NCI-H2171 (cell line): Measurements from ENCODE around the gene ERBB4.

Experiments
- DNase-seq: peaks from one replicate; lab custom pipeline; 2025; lab: John Stamatoyannopoulos, UW

ERBB4 gene

DNA sequence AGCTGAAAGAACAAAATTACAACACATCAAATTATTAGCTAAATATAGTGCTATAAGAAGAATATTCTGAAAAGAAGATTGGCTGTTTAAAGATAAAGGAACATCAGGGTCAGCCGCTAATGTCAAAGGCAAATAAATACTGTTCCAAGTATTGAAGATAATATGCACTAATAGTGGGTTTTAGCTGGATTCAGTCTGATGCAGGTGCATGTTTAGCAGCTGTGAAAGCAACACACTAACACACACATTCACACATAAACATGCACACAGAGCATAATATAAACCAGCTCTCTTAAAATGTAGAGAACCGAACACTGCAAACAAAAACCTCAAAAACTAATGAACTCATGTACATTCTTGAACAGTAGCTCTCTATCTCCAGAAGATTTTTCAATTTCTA lies 634.6 kb downstream of the ERBB4 start:
- DNase-seq, result no peak

DNA sequence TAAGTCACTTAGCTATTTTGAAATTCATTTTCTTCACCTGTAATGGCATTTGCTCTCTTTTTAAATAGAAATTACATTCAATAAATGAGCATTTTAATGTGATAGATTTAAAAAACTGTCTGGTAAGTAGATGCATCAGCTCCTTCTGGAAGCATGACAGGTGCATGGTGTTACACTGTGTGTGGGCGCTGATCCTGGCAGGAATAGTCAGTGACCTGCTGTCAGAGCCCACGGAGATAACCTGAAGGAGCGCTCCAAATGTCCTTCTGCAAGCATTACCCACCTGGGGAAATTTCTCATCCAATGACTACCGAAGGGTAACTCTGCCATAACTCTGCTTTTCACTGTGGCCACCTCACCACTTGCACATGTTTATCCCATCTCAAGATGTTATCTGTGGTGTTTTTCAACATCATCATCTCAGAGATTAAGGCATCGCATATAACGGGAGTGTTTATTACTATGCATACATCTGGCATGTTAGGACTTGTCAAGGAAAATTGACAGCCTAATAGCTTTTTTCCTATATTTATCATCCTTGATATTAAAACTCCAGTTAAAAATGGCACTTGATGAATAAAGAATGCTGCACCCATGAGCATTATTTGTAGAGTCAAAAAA lies 637.3 kb downstream of the ERBB4 start:
- DNase-seq, result no peak

DNA sequence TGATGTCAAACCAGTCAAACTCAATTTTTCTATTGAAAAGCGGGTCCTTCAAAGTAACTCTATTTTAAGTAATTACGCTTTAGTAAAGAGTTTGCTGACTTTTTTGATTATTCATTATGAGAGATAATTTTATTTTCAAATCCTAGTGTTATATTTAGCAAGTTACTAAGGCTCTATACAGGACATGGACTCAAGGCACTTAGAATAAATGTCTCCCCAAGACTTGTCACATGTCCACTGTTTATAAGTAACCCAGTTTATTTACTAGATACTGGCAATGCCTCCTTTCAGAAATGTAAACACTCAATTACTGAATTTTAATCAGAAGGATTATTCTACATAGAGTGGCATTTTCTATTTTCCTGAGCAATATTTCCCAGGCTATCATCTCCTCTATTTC lies 638.1 kb downstream of the ERBB4 start:
- DNase-seq, result no peak

DNA sequence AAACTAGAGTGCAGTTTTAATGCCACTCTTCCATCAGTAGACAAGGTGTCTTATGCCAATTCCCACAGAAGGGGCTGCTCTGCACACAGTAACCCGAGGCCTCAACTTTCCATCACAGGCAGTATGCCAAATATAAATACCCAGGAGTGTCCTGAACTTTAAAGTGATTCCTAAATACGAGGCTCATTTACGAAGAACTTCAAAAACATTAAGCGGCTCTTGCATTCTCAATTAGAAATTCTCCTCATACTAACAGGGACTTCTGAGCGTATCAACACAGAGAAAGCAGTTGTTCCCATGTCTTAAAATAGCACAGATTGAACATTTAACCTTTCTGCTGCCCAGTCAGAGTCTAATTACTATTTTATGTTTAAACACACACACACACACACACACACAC lies 638.6 kb downstream of the ERBB4 start:
- no peak for DNase-seq

DNA sequence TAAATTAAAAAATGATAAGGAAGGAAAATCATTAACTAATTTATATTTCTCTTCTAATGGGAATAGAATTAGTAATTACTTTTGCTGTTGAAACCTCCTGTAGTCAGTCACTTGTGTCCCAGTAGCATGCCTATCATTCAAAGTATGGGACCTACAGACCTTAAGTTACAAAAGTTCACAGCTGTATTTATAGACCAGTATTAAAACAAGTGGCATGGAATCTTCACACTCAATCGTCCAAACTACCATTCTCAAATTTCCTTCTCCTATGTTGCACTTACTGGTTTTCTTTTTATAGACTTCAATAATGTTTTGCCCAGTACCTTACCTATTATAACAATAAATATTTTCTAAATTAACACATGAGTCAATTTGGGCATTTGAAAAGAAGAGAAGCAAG lies 639.9 kb downstream of the ERBB4 start:
- no peak for DNase-seq

DNA sequence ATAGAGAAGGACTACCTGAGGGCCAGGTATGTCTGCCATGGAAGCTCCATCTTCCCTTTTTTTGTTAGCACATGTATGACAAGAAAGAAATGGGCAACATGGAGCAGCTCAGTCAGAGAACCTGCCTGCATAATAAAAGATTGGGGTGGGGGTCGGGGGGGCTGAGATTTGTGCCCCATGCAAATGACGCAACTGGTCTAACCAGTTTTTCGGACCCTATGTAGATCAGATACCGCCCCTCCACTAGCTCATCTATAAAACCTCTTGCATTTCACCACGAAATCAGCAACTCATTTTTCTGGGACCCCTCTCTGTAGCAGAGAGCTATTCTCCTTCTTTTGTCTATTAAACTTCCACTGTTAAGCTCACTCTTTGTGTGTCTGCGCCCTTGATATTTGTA lies 657.2 kb downstream of the ERBB4 start:
- no peak for DNase-seq

DNA sequence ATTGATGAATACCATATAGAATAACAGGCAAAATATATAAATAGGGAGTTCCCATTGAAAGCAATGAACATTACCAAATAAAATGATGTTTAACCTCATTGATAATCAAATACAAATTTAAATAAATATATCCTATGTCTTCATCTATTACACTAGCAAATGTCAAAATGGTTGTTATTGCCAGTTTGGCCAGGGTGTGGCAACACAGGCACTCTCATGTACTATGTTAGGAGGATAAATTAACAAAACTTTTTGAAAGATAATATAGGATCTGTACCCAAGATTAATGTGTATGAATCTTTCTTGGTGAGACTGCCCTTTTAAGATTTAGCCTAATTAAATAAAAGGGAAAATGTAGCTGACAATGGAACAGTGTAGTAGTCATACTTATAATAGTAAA lies 659.3 kb downstream of the ERBB4 start:
- DNase-seq, result no peak

DNA sequence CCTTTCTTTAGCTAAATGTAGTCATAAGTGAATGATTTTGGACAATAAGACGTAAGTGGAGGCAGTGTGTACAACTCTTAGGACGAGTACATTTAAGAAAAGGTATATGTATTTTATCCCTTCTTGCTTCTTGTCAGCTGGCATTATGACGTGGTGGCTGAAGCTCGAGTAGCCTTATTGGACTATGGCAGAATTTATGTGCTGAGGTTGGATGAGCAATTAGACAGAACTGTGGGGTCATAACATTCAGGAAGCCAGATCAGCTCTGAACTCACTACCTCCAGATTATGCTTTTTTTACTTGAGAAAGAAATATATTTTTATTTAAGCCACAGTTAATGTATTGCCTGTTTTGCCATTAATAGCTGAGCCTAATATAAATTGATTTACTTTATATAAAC lies 661.5 kb downstream of the ERBB4 start:
- no peak for DNase-seq

DNA sequence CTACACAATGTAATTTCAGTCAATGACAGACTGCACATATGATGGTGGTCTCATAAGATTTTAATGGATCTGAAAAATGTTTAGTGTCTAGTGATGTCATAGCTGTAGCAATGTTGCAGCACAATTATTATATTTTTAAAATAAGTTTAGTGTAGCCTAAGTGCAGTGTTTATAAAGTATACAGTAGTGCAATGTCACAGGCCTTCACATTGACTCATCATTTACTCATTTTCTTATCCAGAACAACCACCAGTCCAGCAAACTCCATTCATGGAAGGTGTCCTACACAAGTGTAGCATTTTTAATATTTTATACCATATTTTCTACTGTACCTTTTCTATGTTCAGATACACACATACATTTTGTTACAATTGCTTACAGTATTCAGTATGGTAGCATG lies 663.1 kb downstream of the ERBB4 start:
- no peak for DNase-seq

DNA sequence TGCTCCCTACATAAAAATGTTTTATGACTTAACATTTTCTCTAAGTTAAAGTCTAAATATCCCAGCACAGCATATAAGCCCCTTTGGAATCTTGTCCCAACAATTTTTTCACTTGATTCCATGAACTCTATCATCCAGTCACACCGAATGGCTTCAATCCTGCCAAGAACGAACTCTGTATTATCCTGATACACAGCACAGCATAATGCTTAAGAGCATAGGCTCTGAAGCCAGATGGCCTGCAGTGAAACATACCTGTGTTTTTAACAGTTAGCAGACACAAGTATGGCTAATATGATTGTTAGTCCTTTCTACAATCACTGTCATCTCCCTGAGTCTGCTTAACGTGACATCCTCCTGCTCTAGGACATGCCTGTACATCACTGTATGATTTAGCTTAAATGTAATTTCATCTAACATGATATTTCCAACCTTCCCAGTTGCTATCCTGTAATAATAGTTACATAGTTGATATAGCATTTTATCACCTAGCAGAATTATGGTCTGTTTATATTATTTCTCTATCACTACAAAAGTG lies 669.5 kb downstream of the ERBB4 start:
- no peak for DNase-seq

DNA sequence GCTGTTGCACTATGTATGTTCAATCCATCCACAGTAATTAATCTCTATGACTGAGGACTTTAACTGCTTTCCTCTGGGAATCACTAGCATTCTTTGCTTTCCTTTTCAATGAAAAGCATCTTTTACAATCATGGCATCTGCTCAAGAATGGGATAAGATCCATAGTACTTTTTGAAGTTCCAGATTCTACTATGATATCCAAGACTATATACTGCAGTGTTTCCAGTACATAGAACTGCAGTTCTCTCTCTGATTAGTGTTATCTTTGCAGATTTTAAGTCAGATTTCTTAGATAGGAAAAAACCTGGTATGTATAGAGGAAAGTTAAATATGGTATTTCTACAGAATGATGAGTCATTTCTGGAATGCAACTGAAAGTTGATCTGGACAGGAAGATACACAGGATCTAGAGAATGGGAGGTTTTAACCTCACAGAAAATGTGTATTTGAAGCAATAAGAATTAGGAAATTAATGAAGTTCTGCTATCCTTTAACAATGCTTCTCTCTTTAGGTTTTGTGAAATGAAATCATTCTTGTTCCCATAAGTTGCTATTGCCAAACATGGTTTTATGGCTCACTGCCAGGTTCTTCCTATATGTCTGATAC lies 670.7 kb downstream of the ERBB4 start:
- no peak for DNase-seq

DNA sequence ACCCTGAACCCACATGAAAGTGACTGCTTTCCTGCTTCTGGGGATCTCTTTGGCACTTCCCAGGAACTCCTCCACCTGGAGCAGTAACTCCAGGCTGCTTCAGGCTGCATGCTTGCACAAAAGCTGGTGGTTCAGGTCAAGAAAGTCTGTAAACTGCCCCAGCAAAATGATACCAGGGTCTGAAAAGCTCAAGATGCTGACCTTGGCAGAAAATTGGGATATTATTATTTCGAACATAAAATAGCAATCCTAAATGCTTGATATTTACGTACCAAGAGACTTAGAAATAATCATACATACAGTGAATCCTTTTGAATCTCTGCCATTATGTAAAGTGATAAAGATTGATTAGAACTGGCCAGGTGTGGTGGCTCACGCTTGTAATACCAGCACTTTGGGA lies 674.3 kb downstream of the ERBB4 start:
- no peak for DNase-seq

DNA sequence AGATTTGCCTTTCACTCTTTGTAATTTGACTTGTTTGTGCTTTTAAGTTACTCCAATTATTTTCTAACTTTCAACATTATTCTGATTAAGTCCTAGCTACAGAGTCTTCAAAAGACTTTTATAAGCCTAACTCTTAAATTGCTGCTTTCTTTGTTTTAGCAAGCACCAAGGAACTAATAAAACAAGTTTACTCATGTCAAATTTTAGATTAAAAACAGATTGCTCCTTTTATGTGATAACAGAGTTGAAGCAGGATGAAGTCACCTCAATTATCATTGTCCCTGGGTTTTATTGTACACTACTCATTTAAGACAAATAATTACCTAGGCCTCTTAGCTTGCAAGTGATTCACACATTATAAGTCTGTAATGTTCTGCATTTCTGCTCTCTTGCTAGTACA lies 678.4 kb downstream of the ERBB4 start:
- no peak for DNase-seq

DNA sequence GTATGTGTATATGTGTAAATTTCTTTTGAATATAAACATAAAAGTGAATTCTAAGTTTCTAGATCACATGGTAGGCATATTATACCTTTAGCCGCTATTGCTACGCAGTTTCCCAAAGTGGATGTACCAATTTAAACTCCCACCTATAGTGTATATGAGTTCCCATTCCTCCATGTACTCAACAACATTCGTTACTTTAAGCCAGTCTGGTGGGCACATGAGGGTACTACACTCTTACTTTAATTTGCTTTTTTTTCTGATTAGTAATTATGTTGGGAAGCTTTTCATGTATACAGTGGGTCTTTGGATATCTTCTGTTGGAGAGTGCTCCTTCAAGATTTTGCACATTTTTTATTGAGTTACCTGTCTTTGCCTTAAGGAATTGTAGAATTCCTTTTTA lies 683.8 kb downstream of the ERBB4 start:
- no peak for DNase-seq

DNA sequence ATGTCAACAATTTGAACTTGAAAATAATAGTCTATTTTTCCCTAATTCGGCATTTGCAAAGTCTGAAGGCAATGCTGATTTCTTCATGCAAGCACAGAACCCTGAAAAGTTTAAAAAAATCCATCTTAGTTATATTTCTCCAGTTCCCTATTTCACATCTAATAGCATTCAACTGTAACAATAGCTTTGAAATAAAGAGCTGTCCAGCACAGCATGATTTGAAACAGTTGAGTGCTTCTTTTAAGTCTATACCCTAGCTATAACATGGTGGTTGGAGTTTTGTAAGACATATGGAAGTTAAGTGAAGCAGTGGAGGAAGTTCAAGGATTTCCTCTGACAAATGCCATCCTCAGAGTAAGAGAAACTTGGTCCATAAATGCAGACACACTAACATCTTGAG lies 691.9 kb downstream of the ERBB4 start:
- no peak for DNase-seq

DNA sequence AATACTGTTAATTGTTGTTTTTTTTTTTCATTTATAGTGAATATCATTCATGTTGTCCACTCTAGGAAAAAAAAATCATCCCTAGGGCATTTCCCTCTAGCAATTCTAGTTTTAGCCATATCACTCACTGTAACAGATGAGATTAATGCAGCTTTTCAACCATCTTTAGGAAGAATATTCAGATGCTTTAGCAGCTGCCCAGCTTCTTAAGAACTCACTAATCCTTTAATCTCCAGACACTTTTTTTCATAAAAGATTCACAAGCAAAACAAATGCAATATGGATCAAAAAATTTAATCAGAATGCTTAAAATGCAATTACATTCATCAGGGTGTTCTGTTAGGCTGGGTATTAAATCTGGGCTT lies 692.6 kb downstream of the ERBB4 start:
- no peak for DNase-seq

DNA sequence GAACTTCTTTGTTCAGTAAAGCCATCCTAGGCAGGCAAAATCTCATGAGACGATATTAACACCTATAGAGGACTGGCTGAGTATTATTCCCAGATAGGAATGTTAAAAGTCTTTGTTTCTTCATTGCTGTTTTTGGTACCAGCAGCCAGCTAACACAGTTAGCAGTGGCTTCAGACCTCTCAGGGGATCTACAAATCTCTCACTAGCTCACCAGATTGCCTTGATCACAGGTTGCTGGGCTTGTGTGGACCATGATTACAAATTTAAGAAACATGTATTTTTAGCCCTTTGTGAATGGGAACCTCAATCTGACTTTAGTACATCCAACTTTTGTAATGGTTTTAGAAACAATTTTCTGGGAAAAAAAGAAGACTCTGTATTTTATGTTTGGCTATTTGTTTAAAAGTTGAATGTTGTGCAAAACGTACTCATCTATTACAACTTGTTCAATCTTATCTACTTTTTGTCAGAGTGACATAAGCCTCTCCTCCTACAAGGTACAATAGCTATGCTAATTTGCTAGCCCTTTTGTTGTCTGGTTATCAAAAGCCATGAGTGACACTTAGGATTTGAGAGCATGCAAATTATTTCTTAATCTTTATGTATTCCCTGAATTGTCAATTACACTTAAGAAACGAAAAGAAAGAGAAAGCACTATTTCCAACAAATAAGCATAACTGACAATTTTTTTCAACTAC lies 693.1 kb downstream of the ERBB4 start:
- DNase-seq, result no peak

DNA sequence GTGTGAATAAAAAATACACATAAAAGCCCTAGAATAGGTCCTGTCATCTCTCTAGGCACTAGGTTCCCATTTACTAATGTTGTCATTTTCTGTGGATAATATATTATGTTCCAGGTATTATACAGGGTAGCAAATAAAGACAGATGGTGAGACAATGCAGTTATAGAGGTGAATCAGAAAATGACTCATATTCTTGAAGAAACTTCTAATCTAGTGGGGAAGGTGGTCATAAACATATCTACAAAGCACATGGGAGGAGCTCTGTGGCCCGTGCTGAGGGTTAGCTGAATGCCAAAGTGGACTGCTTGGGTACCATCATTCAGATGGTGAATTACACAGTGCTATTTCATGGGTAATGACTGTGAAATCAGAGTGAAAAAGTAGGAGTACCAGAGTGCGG lies 700.9 kb downstream of the ERBB4 start:
- no peak for DNase-seq

DNA sequence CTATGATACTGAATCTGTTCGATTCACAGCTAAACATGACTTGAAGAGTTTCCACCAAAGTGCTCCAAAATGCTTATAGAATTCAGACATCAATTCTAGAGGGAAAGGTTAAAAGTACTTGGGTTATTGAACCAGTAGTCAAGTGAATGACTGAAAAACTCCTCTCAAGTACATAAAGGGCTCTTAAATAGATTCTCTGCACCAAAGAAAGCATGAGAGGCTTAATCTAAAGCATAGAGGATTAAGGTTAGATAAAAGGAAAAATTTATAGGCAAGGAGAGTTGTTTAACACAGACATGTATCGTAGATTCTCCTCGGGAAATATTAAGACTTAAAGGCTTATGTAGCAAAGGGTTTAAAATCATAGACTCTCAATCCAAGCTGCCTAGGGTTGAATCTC lies 701.4 kb downstream of the ERBB4 start:
- DNase-seq, result no peak

DNA sequence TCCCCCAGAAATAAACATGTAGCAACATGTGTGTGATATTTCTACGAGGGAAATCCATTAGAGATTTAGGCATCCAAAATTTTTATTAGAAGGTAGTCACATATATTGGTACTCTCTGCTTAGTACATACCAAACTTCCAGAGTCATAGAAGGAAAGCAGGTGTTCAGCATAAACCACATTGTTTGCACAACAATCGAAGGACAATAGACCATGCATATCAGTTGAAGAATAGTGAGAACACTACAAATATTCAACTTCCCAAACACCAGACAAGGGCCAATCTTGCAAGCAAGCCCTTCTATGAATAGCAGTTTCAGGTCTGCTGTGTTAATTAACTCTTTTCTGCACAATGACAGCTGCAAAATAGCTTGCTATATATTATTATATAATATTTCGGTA lies 702.2 kb downstream of the ERBB4 start:
- no peak for DNase-seq

DNA sequence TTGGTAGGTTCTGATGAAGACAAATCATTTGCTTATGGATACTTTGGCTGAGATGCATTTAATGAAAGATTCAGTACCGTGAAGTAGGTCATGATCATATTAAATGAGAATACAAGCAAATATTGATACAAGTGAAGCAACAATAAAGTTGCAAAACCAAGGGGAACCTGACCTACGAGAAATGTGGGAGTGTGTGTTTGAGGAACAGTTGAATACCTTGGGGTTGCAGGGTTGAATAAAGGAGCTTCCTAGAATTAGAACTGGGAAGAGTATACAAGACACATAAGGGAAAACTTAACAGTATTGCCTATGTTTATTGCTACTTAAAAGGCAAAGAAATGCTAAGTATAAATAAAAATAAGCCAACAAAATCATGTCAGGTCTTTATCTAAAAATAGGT lies 702.9 kb downstream of the ERBB4 start:
- DNase-seq, result no peak

DNA sequence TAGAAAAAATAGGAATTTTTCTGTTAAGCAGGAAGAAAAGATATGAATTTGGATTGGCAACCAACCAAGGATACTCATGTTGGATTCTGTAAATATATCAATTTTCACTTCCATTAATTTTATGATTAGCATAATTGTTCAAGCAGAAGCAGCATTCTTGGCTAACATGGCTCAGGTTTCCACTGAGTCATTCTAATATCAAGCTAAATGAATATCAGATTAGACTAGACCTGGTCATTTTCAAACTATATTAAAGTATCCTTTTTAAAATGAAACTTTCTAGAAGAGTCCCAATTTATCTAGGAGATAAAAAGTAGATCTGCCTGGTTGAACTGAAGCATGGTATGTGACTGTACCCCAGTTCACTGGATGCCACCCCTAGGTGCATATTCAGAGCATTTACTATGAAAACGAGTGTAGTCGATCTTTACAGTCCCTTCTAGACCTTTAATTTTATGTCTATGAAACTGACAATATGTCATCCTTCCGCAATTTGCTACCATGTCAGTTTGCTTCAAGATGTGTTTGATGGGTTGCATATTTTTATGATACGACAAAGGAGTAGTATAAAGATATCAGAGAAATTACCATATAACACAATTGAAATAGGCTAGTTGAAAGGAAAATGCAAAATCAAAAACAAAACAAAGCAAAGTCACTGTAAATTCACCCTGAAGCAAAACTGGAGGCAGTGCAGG lies 704.9 kb downstream of the ERBB4 start:
- no peak for DNase-seq

DNA sequence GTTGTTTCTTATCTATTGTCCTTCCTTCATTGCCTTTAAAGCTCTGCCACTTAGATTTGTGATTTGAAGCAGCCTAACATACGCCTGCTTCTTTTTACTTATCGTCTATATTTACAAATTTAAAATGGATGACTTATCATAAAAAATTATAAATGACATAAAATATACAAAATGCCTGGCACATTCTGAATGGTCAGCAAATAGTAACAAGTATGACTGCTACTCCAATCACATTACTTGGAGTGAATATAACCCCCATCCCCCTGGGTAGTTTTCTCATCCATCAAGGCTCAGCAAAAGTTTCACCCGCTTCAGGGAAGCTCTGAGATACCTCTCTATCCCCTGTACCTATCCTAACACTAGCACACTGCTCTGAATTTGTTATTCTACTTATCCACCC lies 708.9 kb downstream of the ERBB4 start:
- DNase-seq, result no peak
